Muscle layer of duodenum (tissue), 2 donors: Measurements from ENCODE around the gene SCG2.
A peak's percentile ranks its signal among the peaks of the same experiment; 100 is the strongest.

Experiments used
- H3K27ac ChIP-seq: one replicate; pipeline ENCODE4 v1.7.0; 2013; ENCODE audit warnings: mild to moderate bottlenecking, low read length
- H3K27me3 ChIP-seq: one replicate; pipeline ENCODE4 v1.7.0; 2013; ENCODE audit warnings: low read depth, mild to moderate bottlenecking, control low read depth, low read length
- H3K36me3 ChIP-seq, 2 donors: one replicate each; pipeline ENCODE4 v1.7.0; 2013; ENCODE audit warnings: low read length in 2 of 2, control low read depth in 1 of 2, mild to moderate bottlenecking in 1 of 2; ENCODE audit not compliant: insufficient read depth in 2 of 2, control insufficient read depth in 1 of 2
- H3K4me1 ChIP-seq, 2 donors: one replicate each; pipeline ENCODE4 v1.7.0; 2013; ENCODE audit warnings: low read length in 2 of 2, mild to moderate bottlenecking in 2 of 2, control low read depth in 1 of 2, moderate library complexity in 1 of 2; ENCODE audit not compliant: insufficient read depth in 2 of 2, control insufficient read depth in 1 of 2
- H3K4me3 ChIP-seq, 2 donors: one replicate each; pipeline ENCODE4 v1.7.0; 2013; ENCODE audit warnings: low read length in 2 of 2, low read depth in 1 of 2, mild to moderate bottlenecking in 1 of 2
- H3K9me3 ChIP-seq, 2 donors: one replicate each; pipeline ENCODE4 v1.7.0; 2013; ENCODE audit warnings: low read length in 2 of 2, control low read depth in 1 of 2, mild to moderate bottlenecking in 1 of 2; ENCODE audit not compliant: control insufficient read depth in 1 of 2
- donor health status: healthy.

Gene SCG2

GRCh38 chr2:223633656-223634055 is 31.5 kb upstream of the SCG2 start:
- H3K36me3 ChIP-seq, result no peaks in the 10 kb centered on the region
- H3K27ac ChIP-seq, result no peak overlapping the region
- H3K27me3 ChIP-seq, result no peaks in the 10 kb centered on the region
- no peak overlapping the region for H3K4me3 ChIP-seq
- H3K9me3 ChIP-seq, result peaks cover 0 to 5% of the 10 kb centered on the region in 2 donors
- no peaks in the 10 kb centered on the region for H3K4me1 ChIP-seq

DNA sequence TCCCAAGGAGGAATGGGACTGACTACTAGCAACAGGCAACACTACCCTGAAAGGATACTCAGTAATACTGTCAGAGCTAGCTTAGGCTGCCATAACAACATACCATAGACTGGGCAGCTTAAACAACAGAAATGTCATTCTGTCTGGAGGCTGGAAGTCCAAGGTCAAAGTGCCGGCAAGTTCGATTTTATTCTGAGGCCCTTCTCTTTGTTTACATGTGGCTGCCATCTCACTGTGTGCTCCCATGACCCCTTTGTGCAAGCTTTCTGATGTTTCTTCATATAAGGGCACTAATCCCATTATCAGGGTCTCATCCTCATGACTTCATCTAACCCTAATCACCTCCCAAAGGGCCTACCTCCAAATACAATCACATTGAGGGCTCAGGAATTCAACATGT is 30.7 kb upstream of the SCG2 start:
- Histone ChIP-seq H3K4me3 (no peak overlapping the region), H3K9me3 (peaks cover 0 to 5% of the 10 kb centered on the region in 2 donors), H3K4me1 (no peaks in the 10 kb centered on the region), H3K36me3 (no peaks in the 10 kb centered on the region), H3K27ac (no peak overlapping the region), H3K27me3 (no peaks in the 10 kb centered on the region)

DNA sequence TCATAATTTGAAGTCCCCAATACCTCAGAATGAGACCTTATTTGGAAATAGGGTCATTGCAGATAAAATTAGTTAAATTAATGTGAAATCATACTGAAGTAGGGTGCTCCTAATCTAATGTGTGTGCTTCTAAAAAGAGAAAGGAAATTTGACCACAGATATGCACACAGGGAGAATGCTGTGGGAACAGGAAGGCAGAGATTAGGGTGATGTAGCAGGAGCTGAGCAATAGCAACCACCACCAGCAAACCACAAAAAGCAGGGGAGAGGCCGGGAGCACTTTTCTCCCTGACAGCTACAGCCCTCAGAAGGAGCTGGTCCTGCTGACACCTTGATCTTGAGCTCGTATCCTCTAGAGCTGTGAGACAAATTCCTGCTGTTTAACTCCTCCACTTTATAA is 24.6 kb upstream of the SCG2 start:
- H3K4me3 ChIP-seq, result no peak overlapping the region
- H3K4me1 ChIP-seq, result no peaks in the 10 kb centered on the region
- H3K36me3 ChIP-seq, result no peaks in the 10 kb centered on the region
- no peaks in the 10 kb centered on the region for H3K27me3 ChIP-seq
- H3K27ac ChIP-seq, result no peak overlapping the region
- H3K9me3 ChIP-seq, result no peaks in the 10 kb centered on the region

DNA sequence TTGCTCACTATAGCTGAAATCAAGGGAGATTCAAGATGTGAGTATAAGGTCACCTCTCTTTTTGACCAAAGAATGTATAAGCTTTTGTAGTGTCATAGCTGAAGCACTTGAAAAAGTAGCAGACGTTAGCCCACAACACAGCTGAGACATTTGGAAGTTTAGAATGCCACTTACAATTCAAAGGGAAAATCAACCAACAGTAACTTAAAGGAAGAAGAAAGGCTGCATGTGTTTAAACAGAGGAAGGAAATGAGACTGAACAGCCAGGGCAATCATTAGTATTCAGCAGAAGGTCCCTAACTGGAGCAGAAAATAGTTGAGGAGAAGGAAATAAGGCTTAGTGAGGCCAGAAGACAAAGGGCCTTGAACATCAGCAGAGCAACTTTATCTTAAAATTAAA is 23.5 kb upstream of the SCG2 start:
- Histone ChIP-seq H3K4me1 (no peaks in the 10 kb centered on the region), H3K9me3 (no peaks in the 10 kb centered on the region), H3K27me3 (no peaks in the 10 kb centered on the region), H3K27ac (no peak overlapping the region), H3K36me3 (no peaks in the 10 kb centered on the region), H3K4me3 (no peak overlapping the region)

DNA sequence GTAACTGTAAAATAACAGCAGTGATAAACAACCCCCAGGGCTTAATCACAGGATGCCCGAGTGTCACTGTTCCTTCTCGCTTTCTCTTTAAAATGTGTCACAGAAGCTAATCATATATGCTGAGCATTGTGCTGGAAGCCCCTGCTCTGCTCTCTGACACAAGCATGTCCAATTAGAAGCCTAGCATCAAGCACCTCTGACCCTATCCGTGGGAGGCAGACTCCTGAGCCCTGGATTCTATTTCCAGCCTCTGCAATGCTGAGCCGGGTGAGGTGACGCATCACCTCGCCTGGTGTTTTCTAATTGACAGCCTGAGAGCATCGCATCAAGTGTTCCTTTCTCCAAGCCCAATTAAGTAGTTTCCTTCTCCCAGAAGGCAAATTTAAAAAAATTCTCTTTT is 19.7 kb upstream of the SCG2 start:
- H3K36me3 ChIP-seq, result no peaks in the 10 kb centered on the region
- H3K9me3 ChIP-seq, result no peaks in the 10 kb centered on the region
- H3K4me3 ChIP-seq, result no peak overlapping the region
- H3K4me1 ChIP-seq, result no peaks in the 10 kb centered on the region
- no peaks in the 10 kb centered on the region for H3K27me3 ChIP-seq
- H3K27ac ChIP-seq, result no peak overlapping the region

- Histone ChIP-seq H3K27ac (no peak overlapping the region), H3K4me3 (no peak overlapping the region), H3K4me1 (no peaks in the 10 kb centered on the region), H3K27me3 (no peaks in the 10 kb centered on the region), H3K9me3 (no peaks in the 10 kb centered on the region), H3K36me3 (no peaks in the 10 kb centered on the region)
These were observed 17.4 kb upstream of the SCG2 start for GRCh38 chr2:223619486-223620129.

DNA sequence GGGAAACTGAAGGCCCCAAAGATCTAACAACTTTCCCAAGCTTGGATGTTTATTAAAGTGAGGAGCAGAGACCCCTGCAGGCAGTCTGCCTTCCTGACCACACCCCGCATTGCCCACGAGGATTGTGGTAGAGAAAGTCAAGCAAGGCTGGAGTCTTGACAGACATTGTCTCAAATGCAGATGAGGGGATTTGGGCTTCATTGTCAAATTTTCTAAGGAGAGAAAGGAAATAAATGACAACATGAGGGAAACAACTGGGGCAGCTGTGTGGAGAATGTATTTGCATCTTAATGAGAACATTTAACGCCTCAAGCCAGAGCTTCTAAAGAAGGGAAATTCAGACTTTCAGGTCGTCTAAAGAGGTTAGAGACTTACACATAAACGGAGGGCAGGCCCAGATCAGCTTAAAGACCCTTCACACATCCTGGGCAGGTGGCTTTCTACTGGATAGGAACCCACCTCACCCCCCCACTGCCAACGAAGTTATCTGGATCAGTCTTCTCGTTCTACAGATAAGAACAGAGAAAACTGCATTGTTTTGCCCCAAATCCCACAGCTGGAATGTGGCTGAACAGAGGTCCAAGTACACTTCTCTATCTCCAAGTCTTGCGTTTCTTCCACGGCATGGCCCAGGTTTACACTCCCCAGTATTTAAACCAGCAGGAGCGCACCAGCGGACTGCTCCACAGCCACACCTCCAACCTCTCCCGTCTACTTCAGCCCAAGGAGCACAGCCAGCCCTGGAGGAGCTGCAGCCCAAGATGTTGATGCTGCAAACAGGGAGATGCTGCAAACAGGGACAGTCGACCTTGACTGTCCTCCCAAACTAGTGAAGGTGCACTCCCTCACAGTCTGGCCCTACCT is 16.2 kb upstream of the SCG2 start:
- H3K36me3 ChIP-seq, result no peaks in the 10 kb centered on the region
- H3K4me1 ChIP-seq, result no peaks in the 10 kb centered on the region
- no peak overlapping the region for H3K4me3 ChIP-seq
- H3K27me3 ChIP-seq, result no peaks in the 10 kb centered on the region
- no peak overlapping the region for H3K27ac ChIP-seq
- H3K9me3 ChIP-seq, result no peaks in the 10 kb centered on the region

GRCh38 chr2:223614534-223614933 is 12.4 kb upstream of the SCG2 start:
- H3K27me3 ChIP-seq, result no peaks in the 10 kb centered on the region

GRCh38 chr2:223613017-223613950 is 11.1 kb upstream of the SCG2 start:
- H3K27ac ChIP-seq, result peak overlapping the region; percentile 50
- H3K27me3 ChIP-seq, result no peaks in the 10 kb centered on the region
- no peaks in the 10 kb centered on the region for H3K36me3 ChIP-seq
- no peaks in the 10 kb centered on the region for H3K4me1 ChIP-seq
- peak overlapping the region; percentile 47 to 49 for H3K4me3 ChIP-seq
- H3K9me3 ChIP-seq, result no peaks in the 10 kb centered on the region

More at GRCh38 chr2:223614534-223614933, 12.4 kb upstream of the SCG2 start:
- Histone ChIP-seq H3K27ac (no peak overlapping the region), H3K36me3 (no peaks in the 10 kb centered on the region), H3K4me1 (no peaks in the 10 kb centered on the region), H3K9me3 (no peaks in the 10 kb centered on the region), H3K4me3 (no peak overlapping the region)

GRCh38 chr2:223612501-223612900 is 10.3 kb upstream of the SCG2 start:
- Histone ChIP-seq H3K27me3 (no peaks in the 10 kb centered on the region), H3K9me3 (no peaks in the 10 kb centered on the region), H3K36me3 (no peaks in the 10 kb centered on the region), H3K27ac (peak overlapping the region; percentile 50), H3K4me3 (peak overlapping the region; percentile 47 to 49), H3K4me1 (no peaks in the 10 kb centered on the region)

DNA sequence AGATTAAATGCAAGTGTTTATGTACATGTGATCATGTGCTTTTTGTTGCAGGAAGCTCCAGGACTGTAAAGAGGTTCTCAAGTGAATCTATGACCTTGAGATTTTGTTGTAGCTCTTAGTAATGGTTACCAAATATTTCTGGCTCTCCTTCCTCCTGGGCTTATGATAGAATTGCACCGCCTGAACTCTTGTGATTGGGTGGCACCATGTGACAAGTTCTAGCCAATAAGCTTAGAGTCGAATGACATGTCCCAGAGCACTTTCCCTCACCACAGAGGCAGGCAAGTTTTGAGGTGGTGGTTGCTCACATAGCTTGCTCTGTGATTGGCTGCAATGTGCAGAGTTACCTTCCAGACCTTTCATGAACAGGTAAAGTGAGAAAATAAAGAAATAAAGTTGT is 8.9 kb upstream of the SCG2 start:
- Histone ChIP-seq H3K36me3 (no peaks in the 10 kb centered on the region), H3K27me3 (no peaks in the 10 kb centered on the region), H3K27ac (no peak overlapping the region), H3K4me1 (no peaks in the 10 kb centered on the region), H3K9me3 (no peaks in the 10 kb centered on the region), H3K4me3 (no peak overlapping the region)
